PFSK-1 (cell line): Measurements from ENCODE around the gene GTPBP6.

Source experiments
- FOXP2 ChIP-seq: optimal IDR thresholded peaks from 2 replicates; pipeline ENCODE3; 2011; ENCODE audit warnings: borderline replicate concordance, control low read depth, inconsistent platforms; ENCODE audit not compliant: insufficient read depth; ENCODE audit errors: extremely low read length, extremely low read depth
- POLR2AphosphoS5 ChIP-seq: IDR thresholded peaks from 2 replicates; pipeline ENCODE4 v1.6.1; 2012; ENCODE audit warnings: low read depth, mild to moderate bottlenecking, control low read depth, low read length, moderate library complexity
- REST ChIP-seq, 2 experiments: IDR thresholded peaks; 2 replicates each; pipeline versions ENCODE4 v1.6.1 to v1.8.0; 2011 to 2012; ENCODE audit warnings: low read depth in 2 of 2, low read length in 2 of 2, control low read depth in 1 of 2, inconsistent platforms in 1 of 2, mild to moderate bottlenecking in 1 of 2, moderate library complexity in 1 of 2; ENCODE audit not compliant: insufficient read depth in 1 of 2
- SIN3A ChIP-seq: IDR thresholded peaks from 2 replicates; pipeline ENCODE4 v1.6.1; 2012; ENCODE audit warnings: mild to moderate bottlenecking, low read length, moderate library complexity, borderline replicate concordance; ENCODE audit not compliant: insufficient read depth
- TAF1 ChIP-seq: IDR thresholded peaks from 2 replicates; pipeline ENCODE4 v1.6.1; 2012; ENCODE audit warnings: low read length, control low read depth, borderline replicate concordance; ENCODE audit not compliant: insufficient read depth

Gene GTPBP6

GRCh38 chrX:334971-335757 lies 16.6 kb upstream of the GTPBP6 start:
- TF ChIP-seq REST (IDR thresholded peaks at IDR 0.05; ENCODE audit: insufficient read depth in 1 of 2, low read depth in 2 of 2, low read length in 2 of 2) (no peak), FOXP2 (no peak), POLR2AphosphoS5 (no peak), TAF1 (no peak), SIN3A (no peak)

GRCh38 chrX:334331-334891 lies 15.8 kb upstream of the GTPBP6 start:
- TF ChIP-seq REST (IDR thresholded peaks at IDR 0.05; ENCODE audit: insufficient read depth in 1 of 2, low read depth in 2 of 2, low read length in 2 of 2) (no peak), FOXP2 (no peak), SIN3A (no peak), POLR2AphosphoS5 (no peak), TAF1 (no peak)

- no peak for TF ChIP-seq FOXP2
- TF ChIP-seq POLR2AphosphoS5 = no peak
- TF ChIP-seq TAF1 = no peak
- TF ChIP-seq SIN3A = no peak
- TF ChIP-seq REST (IDR thresholded peaks at IDR 0.05; ENCODE audit: insufficient read depth in 1 of 2, low read depth in 2 of 2, low read length in 2 of 2) = no peak
Measured at GRCh38 chrX:333611-334311, 15.2 kb upstream of the GTPBP6 start.

GRCh38 chrX:332916-333610 lies 14.5 kb upstream of the GTPBP6 start:
- TF ChIP-seq POLR2AphosphoS5 (no peak), TAF1 (no peak), SIN3A (no peak), REST (IDR thresholded peaks at IDR 0.05; ENCODE audit: insufficient read depth in 1 of 2, low read depth in 2 of 2, low read length in 2 of 2) (no peak), FOXP2 (no peak)
